OCI-LY3 (cell line): ENCODE results near the gene CSPG4.

ENCODE experiments used
- CTCF ChIP-seq: fragments of 200-600, 300-600 bp; sonication (generic); IDR thresholded peaks from 2 replicates; pipeline ENCODE4 v1.5.1; 2014; ENCODE audit warnings: antibody characterized with exemption, low read length, low read depth
- EZH2phosphoT487 ChIP-seq: fragments of 200-600 bp; shearing (Covaris generic); IDR thresholded peaks from 2 replicates; pipeline ENCODE4 v1.6.1; 2018; ENCODE audit warnings: antibody characterized with exemption, mixed run types, low read depth

DNA sequence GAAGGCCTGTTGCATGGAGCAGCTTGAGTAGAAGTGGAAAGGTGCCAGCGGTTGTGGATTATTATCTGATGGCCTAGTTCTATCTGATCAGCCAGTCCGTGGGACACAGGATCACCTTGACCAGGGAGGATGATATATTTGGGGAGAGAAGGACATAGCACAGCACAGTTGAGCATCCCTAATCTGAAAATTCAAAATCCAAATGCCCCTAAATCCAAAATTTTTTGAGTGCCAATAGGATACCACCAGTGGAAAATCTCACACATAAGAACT, 6.0 kb downstream of the CSPG4 start:
- TF ChIP-seq CTCF (no peak), EZH2phosphoT487 (no peak)
